Sigmoid colon (tissue), 7 donors: ENCODE data around the gene NTRK3. TPM values are rescaled to one million over a fixed set of nuclear protein-coding genes. Genes with fewer than 3 reads are reported as not detected.

ENCODE experiments used
- DNase-seq: peaks from one replicate; pipeline ENCODE4 v3.0.0-alpha.2; 2019
- H3K27ac ChIP-seq, 4 donors: fragments of 200-600 bp; sonication (generic); one replicate each; pipeline ENCODE4 v1.5.1; 2016 to 2019; ENCODE audit warnings: mild to moderate bottlenecking in 1 of 4
- H3K27me3 ChIP-seq, 3 donors: fragments of 200-600 bp; sonication (generic); one replicate each; pipeline ENCODE4 v1.5.1; 2019; ENCODE audit warnings: mild to moderate bottlenecking in 1 of 3
- H3K36me3 ChIP-seq, 4 donors: fragments of 200-600 bp; sonication (generic); one replicate each; pipeline ENCODE4 v1.5.1; 2016 to 2019
- H3K4me1 ChIP-seq, 4 donors: fragments of 200-600 bp; sonication (generic); one replicate each; pipeline ENCODE4 v1.5.1; 2017 to 2019
- H3K4me3 ChIP-seq, 4 donors: fragments of 200-600 bp; sonication (generic); one replicate each; pipeline ENCODE4 v1.5.1; 2017 to 2019; ENCODE audit warnings: mild to moderate bottlenecking in 2 of 4, moderate library complexity in 1 of 4
- H3K9me3 ChIP-seq, 4 donors: fragments of 200-600 bp in 3 of 4; sonication (generic) in 3 of 4; one replicate each; pipeline versions ENCODE4 v1.5.1 to v1.6.1; 2013 to 2019
- CTCF ChIP-seq, 4 experiments: fragments of 450-650 bp in 3 of 4; fragments of 200-600 bp in 1 of 4; IDR thresholded peaks; one replicate each; pipeline ENCODE4 v1.5.1; 2016 to 2019; ENCODE audit warnings: antibody characterized with exemption in 4 of 4, mild to moderate bottlenecking in 3 of 4, moderate library complexity in 2 of 4
- EP300 ChIP-seq, 4 donors: sonication (generic); formaldehyde crosslinking; IDR thresholded peaks; one replicate each; pipeline ENCODE4 v1.6.1; 2017; ENCODE audit warnings: antibody characterized with exemption in 4 of 4
- POLR2A ChIP-seq, 2 donors: fragments of 450-650 bp; IDR thresholded peaks; one replicate each; pipeline ENCODE4 v1.6.1; 2016; ENCODE audit warnings: antibody characterized with exemption in 2 of 2, mild to moderate bottlenecking in 2 of 2, moderate library complexity in 2 of 2
- POLR2AphosphoS5 ChIP-seq, 4 donors: sonication (generic); formaldehyde crosslinking; IDR thresholded peaks; one replicate each; pipeline ENCODE4 v1.6.1; 2017; ENCODE audit warnings: antibody characterized with exemption in 4 of 4
- WGBS, 2 donors: extraction: QIAGEN DNeasy Blood & Tissue Kit; methylation state at CpG; one replicate each; pipeline ENCODE4 v1.1.7; 2013; 5-methylcytosine and 5-hydroxymethylcytosine counted together
- intact Hi-C: fragments of 100-400 bp; cut with DNase I; formaldehyde crosslinking; loops from one replicate; pipeline ENCODE4 v1.15.1; 2023
- polyA plus RNA-seq, 3 donors: library from polyadenylated mRNA; stranded (reverse); fragments of 200-250 nt; gene quantifications; one replicate each; pipeline ENCODE4 v1.2.3, GENCODE V29; 2013
- total RNA-seq, 4 donors: library from RNA; depleted of rRNA; stranded (reverse); fragments of >200 nt; gene quantifications; one replicate each; pipeline ENCODE4 v1.1.0, GENCODE V29; 2016
- donor health status: healthy with polysubstance abuse.
- donor health status: Bipolar disorder and iron deficiency.
- donor health status: healthy.

Gene NTRK3
- total and polyA plus RNA-seq, 7 donors: 1.1 to 13.0 (median 3.6) TPM; not detected in 2

GRCh38 chr15:87863152-87863551, 393.4 kb downstream of the NTRK3 start:
- no peak for DNase-seq
- intact Hi-C loops: no loop called here
- H3K4me1 ChIP-seq: no peaks in the 10 kb centered on the region
- H3K9me3 ChIP-seq: no peaks in the 10 kb centered on the region
- no peak overlapping the region for H3K4me3 ChIP-seq
- H3K36me3 ChIP-seq: no peaks in the 10 kb centered on the region
- TF ChIP-seq EP300 (IDR thresholded peaks at IDR 0.05) (no peak), POLR2AphosphoS5 (IDR thresholded peaks at IDR 0.05) (no peak), CTCF (IDR thresholded peaks at IDR 0.05) (no peak), POLR2A (IDR thresholded peaks at IDR 0.05) (no peak)
- H3K27ac ChIP-seq: no peak overlapping the region
- no peaks in the 10 kb centered on the region for H3K27me3 ChIP-seq
- 37 to 45% methylated on average over 5 of the region's 5 CpGs for WGBS, 2 donors

GRCh38 chr15:87860743-87861142, 395.8 kb downstream of the NTRK3 start:
- Histone ChIP-seq H3K4me1 (no peaks in the 10 kb centered on the region), H3K36me3 (no peaks in the 10 kb centered on the region), H3K4me3 (no peak overlapping the region), H3K27me3 (no peaks in the 10 kb centered on the region), H3K9me3 (no peaks in the 10 kb centered on the region), H3K27ac (no peak overlapping the region)
- intact Hi-C loops: no loop called here
- 36 to 43% methylated on average over 3 of the region's 3 CpGs for WGBS, 2 donors
- no peak for TF ChIP-seq CTCF (IDR thresholded peaks at IDR 0.05)
- TF ChIP-seq POLR2AphosphoS5 (IDR thresholded peaks at IDR 0.05): no peak
- TF ChIP-seq POLR2A (IDR thresholded peaks at IDR 0.05): no peak
- no peak for TF ChIP-seq EP300 (IDR thresholded peaks at IDR 0.05)
- no peak for DNase-seq

GRCh38 chr15:87858651-87859050, 397.9 kb downstream of the NTRK3 start:
- Histone ChIP-seq H3K4me1 (no peaks in the 10 kb centered on the region), H3K27ac (no peak overlapping the region), H3K4me3 (no peak overlapping the region), H3K36me3 (no peaks in the 10 kb centered on the region), H3K9me3 (no peaks in the 10 kb centered on the region), H3K27me3 (no peaks in the 10 kb centered on the region)
- WGBS, 2 donors: 46 to 80% methylated on average over 2 of the region's 2 CpGs
- no peak for DNase-seq
- intact Hi-C loops: no loop called here
- TF ChIP-seq POLR2A (IDR thresholded peaks at IDR 0.05) (no peak), POLR2AphosphoS5 (IDR thresholded peaks at IDR 0.05) (no peak), CTCF (IDR thresholded peaks at IDR 0.05) (no peak), EP300 (IDR thresholded peaks at IDR 0.05) (no peak)

GRCh38 chr15:87851497-87851896, 405.0 kb downstream of the NTRK3 start:
- TF ChIP-seq POLR2AphosphoS5 (IDR thresholded peaks at IDR 0.05) (no peak), CTCF (IDR thresholded peaks at IDR 0.05) (no peak), EP300 (IDR thresholded peaks at IDR 0.05) (no peak)
- WGBS, 2 donors: 84 to 90% methylated on average over 2 of the region's 2 CpGs
- intact Hi-C loops: no loop called here
- DNase-seq: no peak
- no peaks in the 10 kb centered on the region for H3K36me3 ChIP-seq
- no peaks in the 10 kb centered on the region for H3K9me3 ChIP-seq
- no peak overlapping the region for H3K27ac ChIP-seq
- no peaks in the 10 kb centered on the region for H3K4me1 ChIP-seq
- no peaks in the 10 kb centered on the region for H3K27me3 ChIP-seq
- no peak overlapping the region for H3K4me3 ChIP-seq

GRCh38 chr15:87850916-87851315, 405.6 kb downstream of the NTRK3 start:
- Histone ChIP-seq H3K27me3 (no peaks in the 10 kb centered on the region), H3K36me3 (no peaks in the 10 kb centered on the region), H3K4me3 (no peak overlapping the region), H3K4me1 (no peaks in the 10 kb centered on the region), H3K9me3 (no peaks in the 10 kb centered on the region), H3K27ac (no peak overlapping the region)
- intact Hi-C loops: no loop called here
- WGBS, 2 donors: 49 to 63% methylated on average over 4 of the region's 4 CpGs
- TF ChIP-seq POLR2AphosphoS5 (IDR thresholded peaks at IDR 0.05): no peak
- TF ChIP-seq POLR2A (IDR thresholded peaks at IDR 0.05): no peak
- no peak for TF ChIP-seq EP300 (IDR thresholded peaks at IDR 0.05)
- TF ChIP-seq CTCF (IDR thresholded peaks at IDR 0.05): no peak
- DNase-seq: no peak
